Measurements from ENCODE around the gene SLC14A1.

DNA sequence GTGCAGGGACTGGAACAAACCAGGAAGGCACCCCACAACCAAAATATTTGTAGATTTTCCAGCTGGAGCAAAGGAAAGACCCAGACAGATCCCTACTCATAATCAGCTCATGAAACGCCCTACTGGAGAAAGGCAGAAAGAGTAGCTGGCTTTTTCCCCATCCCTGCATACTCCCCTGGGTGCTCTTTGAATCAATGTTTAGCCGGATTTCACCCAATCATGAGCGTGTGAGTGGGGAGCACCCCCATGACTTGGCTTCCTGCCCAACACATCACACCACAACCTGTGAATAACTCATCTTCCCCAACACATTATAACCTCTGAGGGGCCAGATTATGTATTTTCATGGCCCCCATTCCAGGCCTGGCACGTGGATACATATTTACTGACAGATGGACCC, 35.1 kb upstream of the SLC14A1 start:
- TF ChIP-seq, protein P1, sequence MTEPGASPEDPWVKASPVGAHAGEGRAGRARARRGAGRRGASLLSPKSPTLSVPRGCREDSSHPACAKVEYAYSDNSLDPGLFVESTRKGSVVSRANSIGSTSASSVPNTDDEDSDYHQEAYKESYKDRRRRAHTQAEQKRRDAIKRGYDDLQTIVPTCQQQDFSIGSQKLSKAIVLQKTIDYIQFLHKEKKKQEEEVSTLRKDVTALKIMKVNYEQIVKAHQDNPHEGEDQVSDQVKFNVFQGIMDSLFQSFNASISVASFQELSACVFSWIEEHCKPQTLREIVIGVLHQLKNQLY (CRISPR knock-in tag; IDR thresholded peaks at IDR 0.05) = no peak
- no peak for TF ChIP-seq FOXK1 (CRISPR knock-in tag; IDR thresholded peaks at IDR 0.05; ENCODE audit: borderline replicate concordance, low read depth)
- no peak for TF ChIP-seq HDAC6 (IDR thresholded peaks at IDR 0.05; ENCODE audit: low read depth, low read length)
- TF ChIP-seq, protein P2, sequence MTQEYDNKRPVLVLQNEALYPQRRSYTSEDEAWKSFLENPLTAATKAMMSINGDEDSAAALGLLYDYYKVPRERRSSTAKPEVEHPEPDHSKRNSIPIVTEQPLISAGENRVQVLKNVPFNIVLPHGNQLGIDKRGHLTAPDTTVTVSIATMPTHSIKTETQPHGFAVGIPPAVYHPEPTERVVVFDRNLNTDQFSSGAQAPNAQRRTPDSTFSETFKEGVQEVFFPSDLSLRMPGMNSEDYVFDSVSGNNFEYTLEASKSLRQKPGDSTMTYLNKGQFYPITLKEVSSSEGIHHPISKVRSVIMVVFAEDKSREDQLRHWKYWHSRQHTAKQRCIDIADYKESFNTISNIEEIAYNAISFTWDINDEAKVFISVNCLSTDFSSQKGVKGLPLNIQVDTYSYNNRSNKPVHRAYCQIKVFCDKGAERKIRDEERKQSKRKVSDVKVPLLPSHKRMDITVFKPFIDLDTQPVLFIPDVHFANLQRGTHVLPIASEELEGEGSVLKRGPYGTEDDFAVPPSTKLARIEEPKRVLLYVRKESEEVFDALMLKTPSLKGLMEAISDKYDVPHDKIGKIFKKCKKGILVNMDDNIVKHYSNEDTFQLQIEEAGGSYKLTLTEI (CRISPR knock-in tag; conservative IDR thresholded peaks at IDR 0.05) = no peak
- TF ChIP-seq RFX5 (IDR thresholded peaks at IDR 0.05; ENCODE audit: low read depth, low read length) = no peak
- no peak for TF ChIP-seq ZNF569 (CRISPR knock-in tag; IDR thresholded peaks at IDR 0.05; ENCODE audit: borderline replicate concordance)
- TF ChIP-seq POLR2A (IDR thresholded peaks at IDR 0.05; ENCODE audit: insufficient read depth in 1 of 2, low read depth in 2 of 2, low read length in 2 of 2) = no peak
- no peak for TF ChIP-seq ZNF205 (CRISPR knock-in tag; IDR thresholded peaks at IDR 0.05)
- TF ChIP-seq KLF6 (CRISPR knock-in tag; IDR thresholded peaks at IDR 0.05) = no peak

Measured in HepG2 (cell line).